Activated CD8-positive, alpha-beta memory T cell treated with anti-CD3 and anti-CD28 coated beads, Interleukin-2, amount 50 U/mL, for 1 hour (primary cell): ENCODE data around the gene BEST1.
"Not testable (repeated sequence)": the region's sequence is repeated elsewhere in the genome, so short reads cannot be mapped to it uniquely, and the experiment has no call there.

ENCODE experiments used
- DNase-seq: peaks from one replicate; pipeline ENCODE4 v3.0.0-alpha.2; 2020; ENCODE audit errors: extremely low read depth

BEST1 gene

DNA sequence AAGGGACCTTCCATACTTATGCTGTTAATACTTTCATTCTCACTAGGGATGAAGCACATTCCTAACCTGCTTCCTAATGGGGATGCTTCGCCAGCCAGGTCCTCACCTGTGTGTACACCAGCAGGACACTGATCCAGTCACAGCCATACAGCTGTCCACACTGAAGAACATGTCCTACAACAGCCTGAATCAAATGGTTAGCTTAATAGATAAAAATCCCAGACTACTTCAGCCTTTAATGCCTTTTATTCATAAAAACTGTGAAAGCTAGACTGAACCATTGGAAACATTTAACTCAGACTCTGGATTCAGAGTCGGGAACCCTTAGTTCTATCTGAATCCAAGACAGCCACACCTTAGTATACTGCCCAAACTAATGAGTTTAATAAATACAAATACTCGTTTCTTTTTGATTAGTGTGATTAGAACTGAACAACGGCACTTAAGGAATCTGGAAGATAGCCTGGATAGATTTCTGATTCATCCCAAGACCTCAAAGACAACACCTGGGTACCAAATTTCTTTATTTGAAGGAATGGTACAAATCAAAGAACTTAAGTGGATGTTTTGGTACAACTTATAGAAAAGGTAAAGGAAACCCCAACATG is 14.0 kb downstream of the BEST1 start:
- DNase-seq = no peak

DNA sequence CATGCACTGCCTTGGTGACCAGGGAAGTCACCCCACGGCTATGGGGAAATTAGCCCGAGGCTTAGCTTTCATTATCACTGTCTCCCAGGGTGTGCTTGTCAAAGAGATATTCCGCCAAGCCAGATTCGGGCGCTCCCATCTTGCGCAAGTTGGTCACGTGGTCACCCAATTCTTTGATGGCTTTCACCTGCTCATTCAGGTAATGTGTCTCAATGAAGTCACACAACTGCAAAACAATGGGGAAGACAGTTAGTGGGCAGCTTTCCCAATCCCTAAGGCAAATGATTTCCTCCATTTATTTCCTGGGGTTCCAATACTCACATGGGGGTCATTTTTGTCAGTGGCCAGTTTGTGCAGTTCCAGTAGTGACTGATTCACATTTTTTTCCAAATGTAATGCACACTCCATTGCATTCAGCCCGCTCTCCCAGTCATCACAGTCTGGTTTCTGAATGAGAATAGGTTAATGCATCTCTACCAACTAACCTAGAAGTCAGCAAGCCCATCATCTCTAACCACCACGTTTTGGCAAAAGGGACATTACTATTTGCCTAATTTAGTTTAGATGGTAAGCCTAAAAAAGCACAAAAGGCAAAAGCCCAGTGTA is 14.6 kb downstream of the BEST1 start:
- DNase-seq = not testable (repeated sequence)

DNA sequence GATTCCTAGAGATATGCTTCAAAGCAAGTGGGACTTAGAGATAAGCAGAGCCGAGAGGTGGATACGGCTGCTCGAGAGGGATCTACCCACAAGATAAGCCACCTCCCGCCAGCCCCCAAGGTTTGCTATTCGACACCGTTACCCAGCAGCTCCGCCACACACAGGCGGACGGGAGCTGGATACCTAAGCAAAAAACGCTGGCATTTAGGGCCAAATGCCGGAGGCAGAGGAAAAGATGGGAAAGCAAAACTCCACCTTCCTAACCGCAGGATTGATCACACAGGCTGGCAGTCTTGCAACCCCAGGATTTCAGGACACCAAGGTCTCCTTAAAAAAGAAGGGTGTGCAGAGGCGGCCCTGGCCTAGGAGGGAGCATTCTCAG is 16.6 kb downstream of the BEST1 start:
- no peak for DNase-seq

DNA sequence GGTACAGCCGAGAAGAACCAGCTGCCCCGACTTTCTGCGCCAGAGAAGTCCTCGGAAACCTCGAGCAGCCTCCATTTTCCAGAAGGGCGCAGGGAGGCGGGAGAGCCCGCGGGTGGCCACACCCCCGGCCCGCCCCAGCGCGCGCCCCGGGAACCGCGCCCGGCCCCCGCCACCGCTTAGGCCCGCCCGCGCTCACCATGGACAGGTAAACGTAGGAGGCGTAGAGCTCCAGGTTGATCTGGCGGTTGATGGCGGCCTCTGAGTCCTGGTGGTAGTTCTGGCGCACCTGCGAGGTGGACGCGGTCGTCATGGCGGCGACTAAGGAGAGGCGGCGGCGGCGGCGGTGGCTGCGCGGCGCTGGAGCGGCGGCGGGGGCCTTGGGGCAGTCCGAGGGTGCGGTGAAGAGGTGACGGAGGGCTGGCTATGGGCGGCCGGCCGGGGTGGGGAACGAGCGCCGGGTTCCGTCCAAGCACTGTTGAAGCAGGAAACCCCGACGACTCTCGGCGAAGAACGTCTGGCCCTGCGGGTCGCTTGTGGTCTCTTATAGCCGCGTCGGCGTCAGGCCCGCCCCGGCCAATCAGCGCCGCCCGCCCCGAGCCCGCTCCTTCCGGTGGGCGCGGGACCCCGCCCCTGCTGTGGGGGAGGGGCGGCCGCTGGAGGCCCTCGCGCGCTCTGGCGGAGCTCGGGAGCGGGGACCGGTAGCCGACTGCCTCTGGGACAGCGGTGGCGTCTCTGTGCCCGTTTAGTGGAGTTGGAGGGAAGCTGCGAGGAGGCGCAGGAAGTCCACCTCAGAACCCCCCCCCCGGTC is 17.2 kb downstream of the BEST1 start, which contains the start of gene FTH1:
Gene FTH1 (minus strand): TSS at position 519 of the 808 bp plus-strand sequence. CDS start 209 bp downstream, at position 310.
- peak; percentile 81 for DNase-seq

DNA sequence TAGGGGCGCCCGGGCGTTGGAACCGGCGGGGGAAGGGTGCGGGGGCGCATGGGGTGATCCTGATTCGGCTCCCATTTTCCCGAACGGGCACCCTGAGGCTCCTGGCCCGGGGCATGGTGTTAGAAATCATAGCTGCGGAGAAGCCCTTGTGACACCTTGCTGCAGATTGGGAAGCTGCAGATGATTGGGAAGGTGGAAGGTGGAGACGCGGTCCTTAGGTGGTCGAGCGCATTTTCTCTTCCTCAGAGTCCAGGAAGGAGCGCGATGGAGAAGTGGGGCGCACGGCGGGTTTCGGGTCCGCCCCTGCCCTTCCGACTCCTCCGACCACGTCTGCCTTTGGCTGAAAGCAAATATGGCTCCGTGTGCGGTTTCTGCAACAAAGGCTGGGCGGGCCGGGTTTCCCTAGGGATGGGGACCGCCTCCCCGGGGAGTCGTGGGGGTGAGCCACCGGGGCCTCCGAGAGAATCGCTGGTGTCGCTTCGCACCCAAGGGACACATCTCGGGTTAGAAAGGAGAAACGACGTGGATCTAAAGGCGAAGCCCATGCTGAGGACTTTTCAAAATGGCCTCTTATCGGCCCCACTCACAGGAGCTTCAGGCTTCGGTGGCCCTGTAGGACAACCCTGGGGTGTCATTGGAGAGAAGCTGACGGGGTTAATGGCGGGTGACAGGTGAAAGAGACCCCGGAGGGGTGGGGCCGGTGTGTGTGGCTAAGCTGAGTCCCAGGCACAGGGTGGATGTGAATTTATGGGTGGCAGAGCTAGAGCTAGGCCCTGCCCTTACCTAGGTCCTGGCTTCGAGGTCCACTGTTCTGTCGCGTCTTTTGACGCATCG is 18.0 kb downstream of the BEST1 start:
- no peak for DNase-seq

DNA sequence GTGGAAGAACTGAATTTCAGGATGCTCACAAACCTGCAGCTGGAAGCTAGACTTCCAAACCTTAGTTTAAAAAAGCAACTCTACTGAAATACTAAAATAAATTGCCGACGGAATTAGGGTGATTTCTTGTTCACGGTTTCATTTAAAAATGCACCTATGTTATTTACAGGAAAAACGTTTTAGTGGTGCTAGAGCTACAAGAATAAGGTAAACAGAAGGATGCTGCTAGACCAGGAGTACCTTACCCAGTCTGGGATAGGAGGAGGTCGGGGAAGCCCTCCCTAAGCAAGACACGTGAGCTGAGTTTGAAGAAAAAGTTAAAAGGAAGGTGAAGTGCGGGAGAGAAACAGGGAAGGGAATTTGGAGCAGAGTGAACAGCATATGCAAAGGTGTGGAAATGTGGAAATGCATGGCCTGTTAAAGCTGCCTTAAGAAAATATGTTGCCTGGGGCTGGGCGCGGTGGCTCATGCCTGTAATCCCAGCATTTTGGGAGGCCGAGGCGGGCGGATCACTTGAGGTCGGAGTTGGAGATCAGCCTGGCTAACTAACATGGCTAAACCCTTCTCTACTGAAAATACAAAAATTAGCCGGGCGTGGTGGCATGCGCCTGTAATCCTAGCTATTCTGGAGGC is 18.7 kb downstream of the BEST1 start:
- DNase-seq = no peak

DNA sequence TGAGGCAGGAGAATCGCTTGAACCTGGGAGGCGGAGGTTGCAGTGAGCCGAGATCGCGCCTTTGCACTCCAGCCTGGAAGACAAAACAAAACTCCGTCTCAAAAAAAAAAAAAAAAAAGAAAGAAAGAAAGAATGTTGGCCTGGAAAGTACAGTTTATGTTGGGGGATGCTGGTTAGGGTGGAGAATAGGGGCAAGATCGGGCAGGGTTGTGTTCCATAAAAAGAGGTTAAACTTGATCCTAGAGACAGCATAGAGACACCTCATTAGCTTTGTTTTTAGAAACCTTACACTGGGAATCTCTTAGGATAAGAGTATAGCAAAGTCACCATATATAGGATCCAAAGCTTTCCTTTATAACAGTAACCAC is 19.2 kb downstream of the BEST1 start:
- no peak for DNase-seq

DNA sequence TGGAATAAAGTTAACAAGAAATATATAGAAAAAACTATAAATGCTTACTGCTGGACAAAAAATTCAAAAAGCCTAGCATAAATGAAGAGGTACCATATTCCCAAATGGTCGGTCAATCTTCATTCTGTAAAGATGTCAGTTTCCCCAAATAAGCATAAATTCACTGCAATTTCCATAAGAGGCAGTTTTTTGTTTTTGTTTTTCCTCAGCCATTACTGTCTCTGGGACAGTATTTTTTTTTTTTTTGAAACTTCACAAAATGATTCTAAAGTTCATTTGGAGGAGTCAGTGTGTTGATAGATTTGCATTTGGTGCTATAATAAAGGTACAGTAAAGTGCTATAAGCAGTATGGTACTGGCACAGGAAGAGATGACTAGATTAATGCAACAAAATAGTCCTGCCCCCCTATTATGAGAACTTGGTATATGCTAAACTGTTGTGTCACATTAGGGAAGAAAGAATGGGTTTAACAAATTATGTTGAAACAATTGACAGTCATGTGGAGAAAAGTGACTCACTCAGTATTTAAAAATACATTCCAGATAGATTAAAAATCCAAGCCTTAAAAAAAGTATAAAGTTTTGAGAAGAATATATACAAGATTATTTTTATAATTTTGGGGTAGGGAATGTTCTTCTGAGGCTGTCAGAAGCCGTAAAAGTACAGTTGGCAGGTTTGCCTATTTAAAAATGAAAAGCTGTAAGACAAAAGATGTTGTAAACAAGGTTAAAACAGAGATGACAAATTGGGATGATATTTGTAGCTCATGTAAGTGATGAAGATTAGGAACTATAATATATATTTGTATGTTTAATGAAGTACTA is 19.9 kb downstream of the BEST1 start:
- DNase-seq = no peak

DNA sequence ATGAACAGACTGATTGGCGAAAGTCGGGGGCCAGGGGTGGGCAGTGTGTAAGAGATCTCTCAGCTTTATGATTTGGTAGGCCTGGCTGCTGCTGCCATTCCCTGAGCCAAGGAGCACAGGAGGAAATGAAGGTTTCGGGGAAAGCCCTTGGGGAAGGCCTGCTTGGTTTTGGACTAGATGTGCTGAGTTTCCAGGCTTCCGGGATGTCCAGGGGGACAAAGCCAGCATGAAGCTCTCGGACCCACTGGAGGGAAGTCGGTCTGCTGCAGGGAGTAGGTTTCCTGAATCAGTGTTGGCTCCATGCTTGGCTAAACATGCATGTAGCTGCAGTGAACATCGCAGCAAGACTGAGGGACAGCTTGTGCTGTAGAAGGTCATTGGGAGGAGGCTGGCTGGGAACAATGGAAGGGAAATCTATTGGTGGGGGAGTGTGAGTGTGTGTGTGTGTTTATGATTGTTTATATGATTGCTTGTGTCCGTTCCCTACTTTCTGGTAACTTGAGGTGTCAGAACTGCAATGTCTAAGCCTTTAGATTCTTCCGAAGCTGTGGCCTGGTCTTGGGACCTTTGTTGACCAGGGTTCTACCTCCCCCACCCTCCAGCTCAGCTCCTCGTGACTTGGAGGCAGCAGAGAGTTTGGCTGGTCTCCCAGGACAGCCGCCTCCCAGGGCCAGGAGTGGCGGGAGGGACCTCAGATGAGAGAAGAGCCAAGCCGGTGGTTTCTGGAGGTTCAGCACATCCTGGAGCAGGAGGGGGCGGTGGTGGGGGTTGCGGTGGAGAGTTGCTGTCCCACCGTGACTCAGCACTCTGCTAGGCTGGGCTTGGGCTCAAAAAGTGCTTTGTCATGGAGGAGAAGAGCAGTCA is 21.3 kb downstream of the BEST1 start:
- no peak for DNase-seq

DNA sequence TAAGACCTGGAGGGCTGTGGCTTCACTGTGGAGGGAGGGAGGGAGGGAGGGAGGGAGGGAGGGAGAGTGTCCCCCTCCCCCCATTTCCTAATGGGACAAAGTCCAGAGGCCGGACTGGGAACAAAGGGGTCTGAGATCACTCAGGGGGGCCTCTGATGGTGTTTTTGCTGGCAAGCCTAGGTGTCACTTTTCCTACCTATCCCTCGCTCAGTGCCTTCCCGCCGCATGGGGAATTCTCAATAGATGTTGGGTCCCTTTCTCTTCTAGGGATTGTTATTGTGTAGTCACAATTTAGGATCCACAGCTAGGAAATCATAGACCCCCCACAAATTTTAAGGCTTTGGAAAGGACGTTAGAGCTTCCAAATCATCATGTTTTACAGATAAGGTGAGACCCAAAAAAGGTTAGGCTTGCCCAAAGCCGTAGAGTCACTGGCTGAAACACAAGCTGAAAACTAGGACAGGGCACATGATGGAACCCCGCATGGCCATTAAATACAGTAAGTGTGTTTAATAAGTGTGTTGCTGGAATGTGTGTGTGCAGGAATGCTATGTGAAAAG is 22.0 kb downstream of the BEST1 start:
- no peak for DNase-seq

DNA sequence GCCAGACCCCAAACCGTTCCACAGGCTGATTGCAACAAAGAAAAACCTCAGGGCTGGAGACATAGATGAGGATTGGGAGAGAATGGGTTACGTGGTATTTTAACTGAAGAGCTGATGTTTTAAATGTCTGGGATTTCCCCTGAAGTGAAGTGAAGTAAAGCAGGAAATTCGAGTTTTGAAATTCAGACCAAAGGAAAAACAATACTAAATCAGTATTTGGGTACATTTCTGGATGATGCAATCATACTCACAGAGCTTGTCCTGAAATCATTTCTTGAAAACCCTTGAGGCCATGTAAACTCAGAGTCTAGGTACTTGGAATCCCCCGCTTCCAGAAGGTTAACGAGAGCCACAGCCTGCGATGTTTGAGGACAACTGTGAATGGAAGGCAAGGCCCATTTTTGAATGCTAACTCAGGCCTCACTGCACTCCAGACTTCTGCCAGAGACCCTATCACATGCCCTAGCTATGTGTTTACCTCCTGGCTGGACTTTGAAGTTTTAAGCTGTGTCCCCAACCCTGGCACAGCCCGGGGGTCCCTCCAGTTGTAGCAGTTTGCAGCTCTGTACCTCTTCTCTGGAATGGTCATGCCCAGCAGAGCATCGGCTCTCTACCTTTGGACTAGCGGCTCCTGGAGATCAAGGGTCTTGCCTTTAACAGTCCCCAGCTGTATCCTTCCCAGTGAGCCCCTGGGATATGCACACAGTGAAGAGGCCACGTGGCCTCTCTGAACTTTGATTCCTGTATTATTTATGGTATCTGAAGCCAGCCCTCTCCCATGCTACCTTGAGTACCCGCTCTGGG is 22.7 kb downstream of the BEST1 start:
- no peak for DNase-seq

DNA sequence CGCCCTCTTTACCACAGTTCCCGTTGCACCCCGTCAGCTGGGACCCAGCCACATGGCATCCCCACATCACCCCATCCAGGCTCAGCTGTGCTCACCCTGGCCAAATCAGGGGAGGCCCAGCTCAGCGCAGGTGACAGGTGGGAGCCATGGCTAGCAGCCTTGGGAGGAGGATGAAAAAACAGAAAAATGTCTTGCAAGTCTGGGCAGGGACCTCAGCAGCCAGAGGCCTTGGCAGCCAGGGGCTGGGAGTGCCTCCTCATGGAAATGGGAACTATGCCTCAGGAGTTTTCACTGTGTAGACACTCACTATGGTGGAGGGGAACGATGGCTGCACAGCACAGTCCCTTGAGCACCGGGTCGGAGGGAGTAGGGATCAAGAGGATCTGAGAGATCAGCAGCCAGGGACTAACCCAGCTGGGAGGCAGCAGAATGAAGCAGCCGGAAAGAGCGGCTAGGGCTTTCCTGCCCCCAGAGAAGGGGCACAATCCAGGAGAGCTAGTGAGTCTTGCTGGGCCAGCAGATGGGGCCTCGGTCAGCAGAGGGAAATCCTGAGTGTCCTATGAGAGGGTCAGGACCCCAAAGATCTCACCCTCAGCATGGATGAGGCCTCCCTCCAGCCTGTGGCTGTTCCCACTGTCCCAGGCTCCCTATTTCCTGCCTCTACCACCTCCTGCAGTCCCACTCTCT is 23.5 kb downstream of the BEST1 start:
- no peak for DNase-seq

DNA sequence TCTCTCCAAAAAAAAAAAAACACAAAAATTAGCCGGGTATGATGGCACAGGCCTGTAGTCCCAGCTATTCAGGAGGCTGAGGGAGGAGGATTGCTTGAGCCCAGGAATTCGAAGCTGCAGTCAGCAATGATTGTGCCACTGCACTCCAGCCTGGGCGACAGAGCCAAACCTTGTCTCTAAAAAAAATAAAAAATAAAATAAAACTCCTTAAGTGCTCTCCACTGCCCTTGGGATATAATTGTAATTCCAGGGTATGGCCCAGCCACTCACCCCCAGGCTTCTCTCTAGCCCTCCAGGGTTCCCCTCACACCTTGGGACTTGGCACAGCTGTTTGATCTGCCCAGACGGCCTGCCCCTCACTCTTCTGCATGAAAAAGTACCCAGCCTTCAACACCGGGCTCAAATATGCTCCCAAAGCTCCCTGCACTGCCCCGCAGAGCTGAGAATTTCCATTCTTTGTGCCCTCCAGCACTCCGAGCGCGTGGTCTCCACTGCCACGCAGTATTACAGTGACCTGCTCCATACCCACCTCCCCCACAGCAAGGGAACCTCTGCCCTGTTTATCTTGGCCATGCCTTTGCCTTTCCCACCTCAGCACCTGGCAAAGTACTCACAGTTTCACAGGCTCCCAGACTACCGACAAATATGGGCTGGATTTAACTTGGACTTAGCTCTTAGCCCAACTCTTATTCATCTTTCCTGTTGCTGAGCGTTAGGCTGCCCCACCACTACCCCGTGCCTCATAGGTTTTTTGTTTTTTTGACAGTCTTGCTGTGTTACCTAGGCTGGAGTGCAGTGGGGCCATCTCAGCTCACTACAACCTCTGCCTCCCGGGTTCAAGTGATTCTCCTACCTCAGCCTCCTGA is 24.8 kb downstream of the BEST1 start:
- no peak for DNase-seq

DNA sequence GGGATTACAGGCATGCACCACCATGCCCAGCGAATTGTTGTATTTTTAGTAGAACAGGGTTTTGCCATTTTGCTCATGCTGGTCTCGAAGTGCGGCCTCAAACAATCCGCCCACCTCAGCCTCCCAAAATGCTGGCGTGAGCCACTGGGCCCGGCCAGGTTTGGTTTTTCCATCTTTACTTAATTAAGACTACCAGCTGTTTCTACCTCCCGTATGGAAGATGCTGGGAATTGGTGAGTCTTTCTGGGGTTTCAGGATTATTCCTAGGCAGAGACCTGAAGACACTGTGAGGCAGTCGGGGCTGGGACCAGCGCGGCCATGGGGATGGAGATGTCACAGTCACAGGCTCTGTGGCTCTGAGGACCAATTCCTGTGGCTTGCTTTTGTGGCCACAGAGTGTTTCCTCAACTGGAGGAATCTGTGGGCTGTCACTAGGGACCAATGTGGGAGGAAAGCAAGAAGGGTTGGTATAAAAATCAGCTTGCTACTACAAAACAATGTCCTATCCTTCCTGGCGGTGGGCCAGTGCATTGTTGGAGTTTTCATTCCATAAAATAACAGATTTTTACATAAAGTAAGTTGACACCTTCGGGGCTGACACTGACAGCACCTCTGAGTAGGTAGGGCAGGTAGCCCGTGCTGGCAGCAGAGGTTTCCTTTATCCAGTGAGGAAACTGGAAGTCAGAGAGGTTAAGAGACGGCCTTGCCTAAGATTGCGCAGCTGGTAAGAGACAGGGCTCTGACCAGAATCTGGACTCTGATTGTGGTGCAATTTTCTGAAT is 25.7 kb downstream of the BEST1 start:
- no peak for DNase-seq

DNA sequence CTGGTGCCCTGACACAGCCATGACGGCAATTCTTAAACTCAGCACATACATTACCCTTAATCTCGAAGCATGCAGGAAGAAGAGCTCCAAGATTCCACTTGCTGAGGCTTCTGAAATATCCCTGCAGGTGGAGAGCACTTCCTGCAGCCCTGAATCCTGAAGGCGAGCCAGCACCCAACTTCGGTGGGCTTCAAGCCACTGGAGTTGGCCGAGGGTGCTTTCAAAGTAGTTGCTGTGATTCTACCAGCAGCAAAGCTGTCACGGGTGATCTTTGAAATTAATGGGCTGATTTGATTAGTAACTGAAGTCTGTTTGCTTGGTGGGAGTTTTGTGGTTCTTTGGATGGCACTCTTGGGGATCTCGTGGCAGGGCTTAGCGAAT is 26.3 kb downstream of the BEST1 start:
- no peak for DNase-seq

DNA sequence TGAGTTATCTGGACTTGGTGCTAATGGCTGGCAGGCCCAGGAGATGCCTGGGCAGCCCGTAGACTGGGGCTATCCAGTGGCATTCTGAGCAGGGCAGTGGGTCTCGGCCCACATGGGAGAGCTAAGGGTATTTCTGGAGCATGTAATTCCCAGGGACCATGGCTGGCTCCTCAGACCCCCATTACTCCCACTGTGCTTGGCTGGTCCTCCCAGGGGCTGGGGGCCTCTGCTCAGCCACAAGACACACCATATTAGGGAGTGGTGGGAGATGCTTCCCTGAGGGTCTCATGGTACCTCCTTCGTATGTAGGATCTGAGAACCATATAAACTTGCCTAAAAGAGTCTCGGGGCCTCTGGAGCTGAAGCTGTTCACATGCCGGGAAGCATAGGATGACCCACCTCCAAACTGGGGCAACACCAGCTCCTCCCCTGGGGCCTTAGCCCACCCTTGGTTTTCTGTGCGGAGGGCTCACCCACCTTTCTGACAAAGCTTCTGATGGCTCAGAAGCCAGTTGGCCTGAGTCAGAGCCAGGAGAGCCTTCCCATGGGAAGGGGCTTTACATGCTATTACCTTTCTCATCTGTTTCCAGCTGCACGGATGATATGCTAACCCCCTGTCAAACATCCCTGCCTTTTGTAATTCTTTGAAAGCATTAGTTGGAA is 26.8 kb downstream of the BEST1 start:
- DNase-seq = no peak
